Skeletal muscle satellite cell (primary cell): ENCODE results near the gene MUC21.
"Not testable (repeated sequence)": the region's sequence is repeated elsewhere in the genome, so short reads cannot be mapped to it uniquely, and the experiment has no call there.

Experiments
- H3K27me3 ChIP-seq: 2 replicates; pipeline ENCODE4 v1.7.0; 2013; ENCODE audit warnings: low read length; ENCODE audit not compliant: control insufficient read depth, insufficient read depth
- H3K36me3 ChIP-seq: 2 replicates; pipeline ENCODE4 v1.7.0; 2013; ENCODE audit warnings: mild to moderate bottlenecking, control low read depth, low read length; ENCODE audit not compliant: insufficient read depth
- H3K4me1 ChIP-seq: 2 replicates; pipeline ENCODE4 v1.7.0; 2013; ENCODE audit warnings: low read length; ENCODE audit not compliant: control insufficient read depth, insufficient read depth
- H3K4me2 ChIP-seq: 2 replicates; pipeline ENCODE4 v1.7.0; 2013; ENCODE audit warnings: mild to moderate bottlenecking, low read length
- H3K4me3 ChIP-seq: 2 replicates; pipeline ENCODE4 v1.7.0; 2013; ENCODE audit warnings: low read length
- H3K9ac ChIP-seq: 2 replicates; pipeline ENCODE4 v1.7.0; 2013; ENCODE audit warnings: mild to moderate bottlenecking, low read depth, low read length, moderate library complexity
- H3K9me3 ChIP-seq: replicated peaks from 2 replicates; pipeline ENCODE4 v1.7.0; 2013; ENCODE audit warnings: mild to moderate bottlenecking, control low read depth, low read length

The MUC21 gene

DNA sequence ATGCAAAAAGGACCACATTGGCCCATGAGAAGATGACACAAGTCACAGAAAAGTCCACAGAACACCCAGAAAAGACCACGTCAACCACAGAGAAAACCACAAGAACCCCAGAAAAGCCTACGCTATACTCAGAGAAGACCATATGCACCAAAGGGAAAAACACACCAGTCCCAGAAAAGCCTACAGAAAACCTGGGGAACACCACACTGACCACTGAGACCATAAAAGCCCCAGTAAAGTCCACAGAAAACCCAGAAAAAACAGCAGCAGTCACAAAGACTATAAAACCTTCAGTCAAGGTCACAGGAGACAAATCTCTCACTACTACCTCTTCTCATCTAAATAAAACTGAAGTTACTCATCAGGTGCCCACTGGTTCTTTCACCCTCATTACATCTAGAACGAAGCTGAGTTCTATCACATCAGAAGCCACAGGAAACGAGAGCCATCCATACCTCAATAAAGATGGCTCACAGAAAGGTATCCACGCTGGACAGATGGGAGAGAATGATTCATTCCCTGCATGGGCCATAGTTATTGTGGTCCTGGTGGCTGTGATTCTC, 31.5 kb upstream of the MUC21 start:
- H3K9ac ChIP-seq = no peak overlapping the region
- H3K27me3 ChIP-seq = peaks cover 80% of the 10 kb centered on the region
- no peaks in the 10 kb centered on the region for H3K36me3 ChIP-seq
- H3K4me1 ChIP-seq = peaks cover 13% of the 10 kb centered on the region
- H3K4me2 ChIP-seq = no peak overlapping the region
- no peaks in the 10 kb centered on the region for H3K9me3 ChIP-seq
- no peak overlapping the region for H3K4me3 ChIP-seq

DNA sequence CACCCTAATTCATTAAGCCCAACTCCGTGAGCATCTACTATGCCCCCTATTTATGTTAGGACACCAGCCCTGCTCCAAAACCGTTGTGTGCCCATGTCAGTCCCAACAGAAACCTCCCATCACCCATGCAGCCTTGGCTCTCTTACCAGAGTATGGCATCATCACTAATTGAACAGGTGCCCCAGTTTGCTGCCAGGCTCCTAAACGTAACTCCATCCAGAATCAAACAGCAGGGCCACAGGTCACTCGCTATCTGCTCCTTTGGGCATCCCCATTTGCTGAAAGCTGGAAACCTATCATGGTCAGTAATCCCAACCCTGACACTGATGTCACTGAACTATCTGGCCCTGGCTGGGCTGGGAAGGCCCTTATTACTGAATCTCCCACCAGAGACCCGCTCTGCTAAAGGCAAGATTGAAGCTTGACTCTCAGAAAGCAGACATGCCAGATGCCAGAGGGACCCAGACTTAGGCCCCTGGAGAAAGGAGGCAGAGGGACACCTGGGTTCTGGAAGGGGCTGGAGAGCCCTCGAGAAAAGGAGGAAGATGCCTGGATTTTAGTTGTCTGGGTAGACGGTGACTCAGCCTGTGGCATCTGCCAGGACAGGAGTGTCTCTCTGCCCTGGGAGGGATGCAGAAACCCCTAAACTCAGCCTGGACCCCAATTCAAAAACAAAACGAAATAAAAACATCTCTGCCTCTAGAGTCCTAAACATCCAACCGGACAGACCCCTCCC, 28.7 kb upstream of the MUC21 start:
- H3K4me1 ChIP-seq = peaks cover 13% of the 10 kb centered on the region
- peak overlapping the region; percentile 91 for H3K4me2 ChIP-seq
- H3K4me3 ChIP-seq = peak overlapping the region; percentile 64
- H3K27me3 ChIP-seq = peaks cover 67% of the 10 kb centered on the region
- H3K9me3 ChIP-seq = no peaks in the 10 kb centered on the region
- no peaks in the 10 kb centered on the region for H3K36me3 ChIP-seq
- H3K9ac ChIP-seq = peak overlapping the region; percentile 77

DNA sequence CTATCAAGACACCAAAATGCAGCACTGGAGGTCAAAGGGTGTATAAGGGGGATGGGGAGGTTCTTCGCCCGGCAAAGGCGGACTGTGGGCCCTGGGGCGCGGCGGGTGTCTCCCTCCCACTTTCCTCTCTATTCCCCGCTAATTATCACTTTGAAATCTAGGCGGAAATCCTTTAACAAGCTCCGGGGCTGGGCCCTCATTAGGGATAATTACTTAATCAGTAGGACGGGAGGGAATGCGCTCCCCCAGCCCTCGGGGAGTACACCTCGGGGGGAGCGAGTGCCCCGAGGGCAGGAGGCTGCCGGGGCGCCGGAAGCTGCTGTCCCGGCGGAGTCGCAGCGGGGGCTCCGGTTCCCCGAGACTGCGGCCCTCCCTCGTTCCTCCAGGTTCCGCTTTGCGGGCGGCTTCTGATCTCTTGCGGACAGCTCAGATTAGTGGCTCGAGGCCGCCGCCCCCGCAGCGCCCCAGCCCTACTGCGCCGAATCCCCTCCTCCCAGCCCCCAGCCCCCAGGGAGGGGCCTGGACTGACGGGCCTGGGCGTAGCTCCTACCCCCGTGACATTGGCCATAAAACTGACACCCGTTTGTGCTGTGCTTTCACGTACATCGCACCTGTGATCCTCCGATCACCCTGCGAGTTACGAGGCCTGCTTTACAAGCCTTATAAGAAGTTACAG, 28.0 kb upstream of the MUC21 start:
- Histone ChIP-seq H3K4me1 (peaks cover 13% of the 10 kb centered on the region), H3K9me3 (no peaks in the 10 kb centered on the region), H3K36me3 (no peaks in the 10 kb centered on the region), H3K4me3 (peak overlapping the region; percentile 64), H3K9ac (peak overlapping the region; percentile 77), H3K27me3 (peaks cover 66% of the 10 kb centered on the region), H3K4me2 (peak overlapping the region; percentile 91)

DNA sequence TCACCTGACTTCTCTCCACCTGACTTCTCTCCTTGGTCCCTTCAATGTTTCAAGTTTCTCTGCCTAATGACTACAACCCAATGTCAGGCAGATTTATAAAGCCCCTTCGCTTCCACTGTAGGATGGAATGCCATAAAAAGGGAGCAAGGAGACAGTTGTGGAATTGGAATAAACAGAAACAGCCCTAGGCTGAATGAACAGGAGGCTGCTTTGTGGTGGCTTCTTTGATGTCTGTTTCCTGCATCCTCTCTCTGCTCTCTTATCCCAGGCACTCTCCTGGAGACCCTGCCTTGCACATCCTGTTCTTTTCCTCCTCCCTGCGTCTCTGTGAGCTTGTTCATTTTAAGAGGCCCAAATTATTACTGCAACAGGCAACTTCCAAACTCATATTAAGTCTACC, 25.8 kb upstream of the MUC21 start:
- H3K4me2 ChIP-seq = no peak overlapping the region
- peaks cover 48% of the 10 kb centered on the region for H3K27me3 ChIP-seq
- peaks cover 13% of the 10 kb centered on the region for H3K4me1 ChIP-seq
- H3K36me3 ChIP-seq = no peaks in the 10 kb centered on the region
- no peak overlapping the region for H3K9ac ChIP-seq
- H3K9me3 ChIP-seq = no peaks in the 10 kb centered on the region
- H3K4me3 ChIP-seq = no peak overlapping the region

DNA sequence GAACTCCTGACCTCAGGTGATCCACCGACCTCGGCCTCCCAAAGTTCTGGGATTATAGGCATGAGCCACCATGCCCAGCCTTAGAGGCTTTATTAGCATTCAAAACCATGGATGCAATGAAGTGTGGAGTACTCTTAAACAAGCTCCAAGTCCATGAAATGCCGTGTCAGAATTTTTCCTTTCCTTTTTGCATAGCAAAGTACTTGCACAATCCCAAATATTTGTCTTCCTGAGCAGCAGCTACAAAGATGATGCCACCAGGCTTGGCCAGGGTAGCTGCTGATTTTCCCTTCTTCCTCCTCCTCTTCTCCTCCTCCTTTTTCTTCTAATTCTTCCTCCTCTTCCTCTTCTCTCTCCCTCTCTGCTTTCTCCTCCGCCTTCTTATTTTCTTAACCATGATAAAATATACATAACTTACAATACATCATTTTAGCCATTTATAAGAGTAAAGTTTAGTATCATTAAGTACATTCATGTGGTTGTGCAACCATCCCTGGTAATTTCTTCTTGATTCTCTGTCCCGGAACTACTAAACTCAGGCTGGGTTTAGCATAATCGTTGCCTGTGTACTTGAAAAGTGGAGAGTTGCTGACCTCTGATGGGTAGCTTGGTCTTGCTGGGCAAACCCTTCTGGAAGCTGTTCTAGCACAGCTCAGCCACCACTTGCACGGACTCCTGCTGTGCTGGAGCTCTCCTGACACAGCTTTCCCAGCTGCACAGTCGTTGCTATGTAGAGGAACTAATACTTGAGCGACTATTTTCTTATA, 22.4 kb upstream of the MUC21 start:
- Histone ChIP-seq H3K4me2 (no peak overlapping the region), H3K9me3 (no peaks in the 10 kb centered on the region), H3K9ac (no peak overlapping the region), H3K4me1 (peaks cover 7% of the 10 kb centered on the region), H3K36me3 (no peaks in the 10 kb centered on the region), H3K4me3 (no peak overlapping the region), H3K27me3 (peaks cover 36% of the 10 kb centered on the region)

DNA sequence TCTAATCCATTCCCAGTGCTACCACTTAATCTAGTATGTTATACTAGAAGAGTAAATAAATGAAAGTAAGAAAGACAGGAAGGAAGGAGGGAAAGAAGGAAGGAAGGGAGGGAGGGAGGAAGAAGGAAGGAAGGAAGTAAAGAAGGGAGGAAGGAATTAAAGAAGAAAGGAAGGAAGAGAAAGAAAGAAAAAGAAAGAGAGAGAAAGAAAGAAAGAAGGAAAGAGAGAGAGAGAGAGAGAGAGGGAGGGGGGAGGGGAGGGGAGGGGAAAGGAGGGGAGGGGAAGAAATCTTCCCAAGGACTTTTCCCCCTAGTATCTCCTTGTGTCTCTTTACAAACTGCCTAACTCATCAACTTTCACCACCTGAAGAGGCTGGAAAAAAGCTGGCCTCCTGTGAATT, 20.8 kb upstream of the MUC21 start:
- Histone ChIP-seq H3K4me3 (no peak overlapping the region), H3K27me3 (peaks cover 23% of the 10 kb centered on the region), H3K9me3 (no peaks in the 10 kb centered on the region), H3K36me3 (no peaks in the 10 kb centered on the region), H3K4me2 (no peak overlapping the region), H3K4me1 (peaks cover 7% of the 10 kb centered on the region), H3K9ac (no peak overlapping the region)

DNA sequence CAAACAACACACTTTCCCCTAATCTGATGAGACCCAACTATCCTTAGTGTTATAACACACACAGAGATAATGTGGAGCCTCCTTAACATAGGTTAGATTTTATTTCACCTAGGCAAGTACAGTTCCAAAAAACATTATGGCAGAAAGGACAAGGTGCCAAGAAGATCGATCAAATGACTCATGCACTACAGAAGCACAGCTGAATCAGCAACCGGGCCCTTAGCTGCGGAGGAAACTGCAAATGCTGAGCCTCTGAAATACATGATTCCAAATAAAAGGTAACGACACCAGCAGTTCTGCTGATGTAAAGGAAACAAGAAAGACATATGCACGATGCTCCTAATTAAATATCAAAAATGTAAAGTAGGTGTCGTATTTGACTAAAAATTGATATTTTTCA, 19.9 kb upstream of the MUC21 start:
- Histone ChIP-seq H3K4me3 (no peak overlapping the region), H3K9ac (no peak overlapping the region), H3K4me2 (no peak overlapping the region), H3K9me3 (no peaks in the 10 kb centered on the region), H3K4me1 (peaks cover 7% of the 10 kb centered on the region), H3K36me3 (no peaks in the 10 kb centered on the region), H3K27me3 (peaks cover 17% of the 10 kb centered on the region)

DNA sequence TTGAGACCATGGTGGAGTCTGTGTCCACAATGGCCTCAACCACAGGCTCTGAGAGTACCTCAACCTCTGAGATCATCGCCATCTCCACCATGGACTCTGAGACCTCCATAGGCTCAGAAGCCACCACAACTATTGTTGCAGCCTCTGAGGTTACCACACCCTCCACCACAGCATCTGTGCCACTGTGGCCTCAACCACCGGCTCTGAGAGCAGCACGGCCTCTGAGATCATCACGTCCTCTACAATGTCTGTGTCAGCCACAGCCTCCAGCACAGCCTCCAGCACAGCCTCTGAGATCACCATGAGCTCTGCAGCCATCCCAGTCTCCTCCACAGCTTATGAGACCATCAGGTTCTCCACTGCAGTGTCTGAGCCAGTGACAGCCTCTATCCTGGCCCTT, 19.4 kb upstream of the MUC21 start:
- Histone ChIP-seq H3K36me3 (no peaks in the 10 kb centered on the region), H3K27me3 (peaks cover 18% of the 10 kb centered on the region), H3K9me3 (no peaks in the 10 kb centered on the region), H3K9ac (no peak overlapping the region), H3K4me1 (peaks cover 7% of the 10 kb centered on the region), H3K4me2 (no peak overlapping the region), H3K4me3 (no peak overlapping the region)

DNA sequence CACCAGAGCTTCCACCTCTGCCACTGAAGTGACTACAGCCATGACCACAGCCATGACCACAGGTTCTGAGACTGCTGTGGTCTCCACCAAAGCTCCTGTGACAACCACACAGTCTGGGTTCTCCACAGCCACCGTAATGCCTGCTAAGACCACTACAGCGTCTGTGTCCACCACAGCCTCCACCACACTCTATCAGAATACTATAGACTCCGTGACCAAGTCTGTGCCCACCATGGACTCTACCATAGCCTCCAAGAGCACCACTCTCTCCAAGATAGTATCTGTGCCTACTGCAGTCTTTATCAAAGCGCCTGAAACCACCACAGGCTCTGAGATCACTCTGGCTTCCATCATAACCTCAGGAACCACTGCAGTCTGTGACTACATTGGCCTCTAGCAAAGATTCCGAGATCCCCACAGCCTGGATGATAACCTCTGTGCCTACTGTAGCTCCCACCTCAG, 18.3 kb upstream of the MUC21 start:
- H3K9me3 ChIP-seq = no peaks in the 10 kb centered on the region
- no peak overlapping the region for H3K4me2 ChIP-seq
- H3K27me3 ChIP-seq = peaks cover 24% of the 10 kb centered on the region
- H3K4me3 ChIP-seq = no peak overlapping the region
- H3K36me3 ChIP-seq = no peaks in the 10 kb centered on the region
- no peak overlapping the region for H3K9ac ChIP-seq
- H3K4me1 ChIP-seq = peaks cover 7% of the 10 kb centered on the region

DNA sequence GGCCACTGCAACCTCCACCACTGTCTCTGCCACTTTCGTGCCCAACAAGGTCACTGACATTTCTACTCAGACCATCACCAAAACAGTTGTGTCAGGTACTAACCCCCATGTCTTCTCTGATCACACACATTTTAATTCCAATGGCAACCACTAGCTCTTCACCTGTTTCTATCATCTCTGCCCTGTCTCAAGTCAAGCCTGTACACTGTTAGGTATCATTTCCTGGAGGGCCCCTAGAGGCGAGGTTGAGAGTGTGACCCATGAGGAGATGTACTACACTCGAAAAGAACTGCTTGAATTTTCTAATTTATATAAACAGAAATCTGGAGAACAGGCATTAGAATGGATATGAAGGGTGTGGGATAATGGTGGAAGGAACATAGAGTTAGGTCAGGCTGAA, 17.4 kb upstream of the MUC21 start:
- H3K4me2 ChIP-seq = no peak overlapping the region
- peaks cover 7% of the 10 kb centered on the region for H3K4me1 ChIP-seq
- H3K27me3 ChIP-seq = peaks cover 21% of the 10 kb centered on the region
- H3K9ac ChIP-seq = no peak overlapping the region
- H3K36me3 ChIP-seq = no peaks in the 10 kb centered on the region
- H3K9me3 ChIP-seq = no peaks in the 10 kb centered on the region
- H3K4me3 ChIP-seq = no peak overlapping the region

DNA sequence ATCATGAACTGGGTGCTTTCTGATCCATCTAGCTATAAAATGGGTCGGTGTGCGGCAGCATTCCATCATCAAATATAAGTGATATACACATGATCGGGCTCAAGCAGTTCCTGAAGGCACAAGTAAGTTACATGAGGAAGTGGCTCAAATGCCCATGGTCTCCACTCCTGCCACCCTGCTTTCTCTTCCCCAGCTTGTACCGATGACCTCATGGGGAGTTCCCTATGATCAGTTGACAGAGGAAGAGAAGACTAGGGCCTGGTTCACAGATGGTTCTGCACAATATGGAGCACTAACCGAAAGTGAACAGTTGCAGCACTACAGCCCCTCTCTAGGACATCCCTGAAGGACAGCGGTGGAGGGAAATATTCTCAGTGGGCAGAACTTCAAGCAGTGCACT, 14.3 kb upstream of the MUC21 start:
- H3K36me3 ChIP-seq, H3K4me1 ChIP-seq, H3K9me3 ChIP-seq: not testable (repeated sequence)

More for the DNA sequence above, 14.3 kb upstream of the MUC21 start:
- not testable (repeated sequence) for H3K4me2 ChIP-seq, H3K9ac ChIP-seq, H3K4me3 ChIP-seq
- peaks cover 41% of the 10 kb centered on the region for H3K27me3 ChIP-seq
